K562 (cell line): Measurements from ENCODE around the gene SRGAP3. TPM values are rescaled to one million over a fixed set of nuclear protein-coding genes. Genes with fewer than 3 reads are reported as not detected.

Source experiments
- ATAC-seq: fragments of 200-7000 bp; cut with Tn5 transposase; 3 replicates; pipeline ENCODE4 v1.9.1; 2020; ENCODE audit warnings: moderate library complexity
- BruUV-seq: library from RNA; stranded (reverse); fragments of 400-500 nt; replicated peaks from 2 replicates; lab custom pipeline; 2021; lab: Mats Ljungman, UMichigan
- CTCF ChIA-PET: fragments of 300-600 bp; formaldehyde crosslinking; extraction: SDS; loops from one replicate; lab custom pipeline; 2021; ENCODE audit warnings: low intra/inter-chr PET ratio; lab: Yijun Ruan, JAX
- POLR2A ChIA-PET: fragments of 300-600, 350-650 bp; sonication (Branson Sonifier 250); formaldehyde crosslinking; extraction: SDS; loops from one replicate; lab custom pipeline; 2021; ENCODE audit warnings: antibody characterized with exemption, inconsistent platforms; lab: Yijun Ruan, JAX
- DNase-seq, 4 experiments: peaks; one replicate each; pipeline versions ENCODE4 v3.0.0 to v3.0.0-alpha.2; 2011 to 2018; ENCODE audit warnings: low spot score in 3 of 4, mixed read lengths in 3 of 4; ENCODE audit errors: extremely low read depth in 1 of 4
- FAIRE-seq: peaks from 2 replicates; lab custom pipeline; 2011; peaks lifted over from hg19 to GRCh38; lab: Jason Lieb, UNC
- H2AFZ ChIP-seq: 2 replicates; pipeline ENCODE4 v1.6.0; 2011; ENCODE audit warnings: low read depth, low read length, control low read depth, inconsistent platforms
- H3K27ac ChIP-seq: fragments of 200-600 bp; 3 replicates; pipeline ENCODE4 v1.8.0; 2011; ENCODE audit warnings: low read depth, mild to moderate bottlenecking, control low read depth, inconsistent platforms, low read length, moderate library complexity, mixed read lengths; ENCODE audit errors: extremely low read depth
- H3K27me3 ChIP-seq, 2 experiments: fragments of 300-600 bp in 1 of 2; 2 replicates in 1 of 2; 3 replicates in 1 of 2; pipeline versions ENCODE4 v1.6.0 to v1.8.0; 2011; ENCODE audit warnings: inconsistent platforms in 2 of 2, low read length in 2 of 2, mild to moderate bottlenecking in 1 of 2, mixed read lengths in 1 of 2, moderate library complexity in 1 of 2; ENCODE audit not compliant: control insufficient read depth in 2 of 2, insufficient read depth in 2 of 2
- H3K36me3 ChIP-seq: fragments of 300-600 bp; 3 replicates; pipeline ENCODE4 v1.8.0; 2011; ENCODE audit warnings: mild to moderate bottlenecking, low read length, inconsistent platforms; ENCODE audit not compliant: control insufficient read depth, insufficient read depth
- H3K4me1 ChIP-seq, 2 experiments: fragments of 200-600 bp in 1 of 2; replicated peaks in 1 of 2; 2 replicates in 1 of 2; 3 replicates in 1 of 2; pipeline versions ENCODE4 v1.5.1 to v1.8.0; 2011; ENCODE audit warnings: inconsistent platforms in 2 of 2, low read length in 2 of 2, mild to moderate bottlenecking in 1 of 2, mixed read lengths in 1 of 2, moderate library complexity in 1 of 2; ENCODE audit not compliant: control insufficient read depth in 2 of 2, insufficient read depth in 2 of 2
- H3K4me2 ChIP-seq: 2 replicates; pipeline ENCODE4 v1.6.1; 2011; ENCODE audit warnings: low read length, control low read depth, inconsistent platforms, mixed read lengths; ENCODE audit not compliant: insufficient read depth
- H3K4me3 ChIP-seq: fragments of 200-600 bp; sonication (generic), shearing (Covaris generic); 2 replicates; pipeline ENCODE4 v1.5.1; 2016; ENCODE audit warnings: control low read depth, inconsistent platforms
- H3K79me2 ChIP-seq: fragments of 200-600 bp; 3 replicates; pipeline ENCODE4 v1.8.0; 2011; ENCODE audit warnings: low read length, inconsistent platforms; ENCODE audit not compliant: control insufficient read depth, insufficient read depth
- H3K9ac ChIP-seq, 2 experiments: 2 replicates each; pipeline versions ENCODE4 v1.6.0 to v1.6.1; 2011; ENCODE audit warnings: low read depth in 2 of 2, low read length in 2 of 2, control low read depth in 1 of 2, inconsistent platforms in 1 of 2, mild to moderate bottlenecking in 1 of 2, mixed read lengths in 1 of 2; ENCODE audit not compliant: insufficient read depth in 1 of 2
- H3K9me1 ChIP-seq: one replicate; pipeline ENCODE4 v1.6.0; 2011; ENCODE audit warnings: inconsistent platforms, mild to moderate bottlenecking, low read length, moderate library complexity; ENCODE audit not compliant: control insufficient read depth, insufficient read depth
- H3K9me3 ChIP-seq: replicated peaks from 2 replicates; pipeline ENCODE4 v1.5.1; 2011; ENCODE audit warnings: low read depth, low read length, inconsistent platforms; ENCODE audit not compliant: control insufficient read depth, insufficient read depth
- H4K20me1 ChIP-seq: replicated peaks from 2 replicates; pipeline ENCODE4 v1.6.1; 2011; ENCODE audit warnings: low read length, inconsistent platforms, mixed read lengths; ENCODE audit not compliant: control insufficient read depth, insufficient read depth
- BRD4 ChIP-seq: fragments of 200-600 bp; sonication (generic); IDR thresholded peaks from 2 replicates; pipeline ENCODE4 v1.6.1; 2017; ENCODE audit warnings: inconsistent platforms
- CBFB ChIP-seq: sonication (generic); formaldehyde crosslinking; IDR thresholded peaks from 2 replicates; pipeline ENCODE4 v1.4.0; 2020; ENCODE audit warnings: mild to moderate bottlenecking, missing genetic modification reagents
- E2F4 ChIP-seq: sonication (generic); formaldehyde crosslinking; IDR thresholded peaks from 2 replicates; pipeline ENCODE4 v1.8.0; 2022; ENCODE audit warnings: mild to moderate bottlenecking, low read depth, missing genetic modification reagents
- E2F6 ChIP-seq, 2 experiments: IDR thresholded peaks; 2 replicates each; pipeline ENCODE4 v1.6.1; 2011; ENCODE audit warnings: borderline replicate concordance in 1 of 2, control low read depth in 1 of 2, low read depth in 1 of 2, low read length in 1 of 2, mild to moderate bottlenecking in 1 of 2, mixed read lengths in 1 of 2, moderate library complexity in 1 of 2; ENCODE audit not compliant: insufficient read depth in 1 of 2, insufficient read length in 1 of 2, poor library complexity in 1 of 2, severe bottlenecking in 1 of 2; ENCODE audit errors: extremely low read depth in 1 of 2
- HDAC1 ChIP-seq, 2 experiments: fragments of 450-650 bp; IDR thresholded peaks; 2 replicates each; pipeline ENCODE4 v1.6.1; 2016 to 2017; ENCODE audit warnings: inconsistent platforms in 1 of 2, mild to moderate bottlenecking in 1 of 2, moderate library complexity in 1 of 2
- L3MBTL2 ChIP-seq: fragments of 450-650 bp; IDR thresholded peaks from 2 replicates; pipeline ENCODE4 v1.6.1; 2016; ENCODE audit warnings: mild to moderate bottlenecking, moderate library complexity
- NCOA6 ChIP-seq: fragments of 450-650 bp; IDR thresholded peaks from 2 replicates; pipeline ENCODE4 v1.6.1; 2017; ENCODE audit warnings: mild to moderate bottlenecking
- PYGO2 ChIP-seq: fragments of 450-650 bp; IDR thresholded peaks from 2 replicates; pipeline ENCODE4 v1.6.1; 2016; ENCODE audit warnings: mild to moderate bottlenecking, missing genetic modification characterization, moderate library complexity, missing compliant biosample characterization
- RHOXF2B ChIP-seq: fragments of 250-450 bp; sonication (Bioruptor Pico); conservative IDR thresholded peaks from 2 replicates; pipeline ENCODE4 v1.5.1; 2021
- SPI1 ChIP-seq: IDR thresholded peaks from 2 replicates; pipeline ENCODE4 v1.6.1; 2011; ENCODE audit warnings: low read depth, low read length, control low read depth, borderline replicate concordance
- TCF15 ChIP-seq: fragments of 250-450 bp; sonication (Bioruptor Pico); IDR thresholded peaks from 2 replicates; pipeline ENCODE4 v1.8.0; 2022; ENCODE audit warnings: moderate library complexity, mild to moderate bottlenecking, inconsistent platforms
- ZNF274 ChIP-seq: IDR thresholded peaks from 2 replicates; pipeline ENCODE4 v1.6.1; 2011; ENCODE audit warnings: low read depth, mild to moderate bottlenecking, low read length, moderate library complexity, borderline replicate concordance
- WGBS: fragments of 100-300 bp; shearing (Covaris generic); methylation state at CpG from one replicate; pipeline ENCODE4 v1.1.6; 2016; ENCODE audit warnings: low coverage, mixed read lengths; ENCODE audit not compliant: insufficient coverage; ENCODE audit errors: missing lambda C conversion rate; 5-methylcytosine and 5-hydroxymethylcytosine counted together
- in situ Hi-C: fragments of 300-500 bp; cut with MboI; formaldehyde crosslinking; loops from 4 replicates; pipeline ENCODE4 v1.15.0; 2018; ENCODE audit warnings: inconsistent platforms, mixed read lengths
- intact Hi-C: fragments of 100-400 bp; cut with micrococcal nuclease; formaldehyde crosslinking; loops from 2 replicates; pipeline ENCODE4 v1.14.2; 2022
- polyA plus RNA-seq, 8 experiments: library from polyadenylated mRNA; depleted of rRNA in 4 of 8; stranded (reverse) in 5 of 8; unstranded in 3 of 8; fragments of >200 nt; fragmentation: Nextera tagmentation in 2 of 8; fragmentation: Illumina TruSeq in 1 of 8; extraction: Ambion mirVana in 2 of 8; extraction: Trizol in 1 of 8; gene quantifications; 2 replicates each; pipeline versions ENCODE4 v1.2.1 to v1.2.3, GENCODE V29; 2011 to 2014; ENCODE audit warnings: inconsistent platforms in 1 of 8, missing spikeins in 1 of 8
- total RNA-seq, 7 experiments: library from RNA; depleted of rRNA in 6 of 7; stranded (reverse); fragments of >200 nt in 6 of 7; fragmentation: Illumina TruSeq in 2 of 7; extraction: Trizol in 2 of 7; gene quantifications; 2 replicates each; pipeline versions ENCODE4 v1.2.1 to v1.2.3, GENCODE V29; 2011 to 2021; ENCODE audit warnings: low replicate concordance in 1 of 7

The SRGAP3 gene
- total and polyA plus RNA-seq, 9 of the 15 experiments (the other 6 are each of a cell fraction or from before 2014, with no cell fraction given) = 0.11 to 0.85 (median 0.35) TPM; not detected in 2

GRCh38 chr3:9135526-9135925 is 113.9 kb downstream of the SRGAP3 start:
- no peak for TF ChIP-seq E2F4 (CRISPR knock-in tag)
- TF ChIP-seq ZNF274 = no peak
- TF ChIP-seq SPI1 = no peak
- TF ChIP-seq TCF15 (CRISPR knock-in tag) = no peak
- TF ChIP-seq E2F6 (IDR thresholded peaks at IDR 0.05; ENCODE audit: borderline replicate concordance in 1 of 2, extremely low read depth in 1 of 2, insufficient read depth in 1 of 2, insufficient read length in 1 of 2, low read depth in 1 of 2, low read length in 1 of 2, poor library complexity in 1 of 2, severe bottlenecking in 1 of 2) = no peak
- TF ChIP-seq RHOXF2B (CRISPR knock-in tag) = no peak
- no peak for TF ChIP-seq HDAC1 (IDR thresholded peaks at IDR 0.05)
- no peak for TF ChIP-seq PYGO2 (tag)
- no peak for TF ChIP-seq CBFB
- no peak for TF ChIP-seq BRD4
- TF ChIP-seq NCOA6 = no peak
- TF ChIP-seq L3MBTL2 = no peak
- TF ChIP-seq, all 486 proteins: peak for 0
- no peak overlapping the region for H3K4me2 ChIP-seq
- POLR2A ChIA-PET = interaction anchor here (1.0 kb wide), 1 partner anchor 11 kb away, joined by 3 read pairs; no protein-coding TSS in a partner anchor
- in situ Hi-C loops = no loop called here
- H3K4me3 ChIP-seq = no peak overlapping the region
- no peaks in the 10 kb centered on the region for H3K79me2 ChIP-seq
- H4K20me1 ChIP-seq = no peaks in the 10 kb centered on the region
- no peak overlapping the region for H3K9ac ChIP-seq
- H3K27me3 ChIP-seq = peaks cover 15 to 43% of the 10 kb centered on the region in 2 experiments; a peak in 4 of 5 replicates
- H3K27ac ChIP-seq = no peak overlapping the region
- 5% methylated on average over 6 of the region's 6 CpGs for WGBS
- ATAC-seq (no peak), DNase-seq (no peak), FAIRE-seq (no peak)
- H3K36me3 ChIP-seq = no peaks in the 10 kb centered on the region
- BruUV-seq = no TSS peak
- intact Hi-C loops = no loop called here
- no peak overlapping the region for H2AFZ ChIP-seq
- CTCF ChIA-PET = no interaction called here
- peaks cover 0 to 4% of the 10 kb centered on the region in 2 experiments; a peak in 1 of 5 replicates for H3K4me1 ChIP-seq
- H3K9me3 ChIP-seq = peaks cover 2% of the 10 kb centered on the region; the same call in 1 of the 2 replicates
- H3K9me1 ChIP-seq = no peaks in the 10 kb centered on the region
